Karpas-422 (cell line): ENCODE data around the gene CAND2. TPM values are rescaled to one million over a fixed set of nuclear protein-coding genes. Genes with fewer than 3 reads are reported as not detected.
A peak's percentile ranks its signal among the peaks of the same experiment; 100 is the strongest.
"Not testable (repeated sequence)": the region's sequence is repeated elsewhere in the genome, so short reads cannot be mapped to it uniquely, and the experiment has no call there.

Source experiments
- DNase-seq: peaks from one replicate; pipeline ENCODE4 v3.0.0-alpha.2; 2015
- H2AFZ ChIP-seq: fragments of 200-600 bp; sonication (generic); 2 replicates; pipeline ENCODE4 v1.6.1; 2014; ENCODE audit warnings: antibody characterized with exemption, low read length, mixed read lengths
- H3K27ac ChIP-seq: fragments of 200-600 bp; sonication (generic); 2 replicates; pipeline ENCODE4 v1.5.1; 2014; ENCODE audit warnings: mild to moderate bottlenecking, low read length, moderate library complexity
- H3K27me3 ChIP-seq: fragments of 200-600 bp; sonication (generic); 2 replicates; pipeline ENCODE4 v1.6.1; 2014; ENCODE audit warnings: low read length, mixed read lengths
- H3K36me3 ChIP-seq: fragments of 200-600 bp; sonication (generic); 2 replicates; pipeline ENCODE4 v1.6.1; 2014; ENCODE audit warnings: low read length, mixed read lengths; ENCODE audit not compliant: insufficient read depth
- H3K4me1 ChIP-seq: fragments of 200-600 bp; sonication (generic); 2 replicates; pipeline ENCODE4 v1.6.1; 2014; ENCODE audit warnings: mild to moderate bottlenecking, low read length, mixed read lengths
- H3K4me2 ChIP-seq: fragments of 200-600 bp; sonication (generic); 2 replicates; pipeline ENCODE4 v1.6.1; 2014; ENCODE audit warnings: low read length, low read depth, mild to moderate bottlenecking; ENCODE audit not compliant: poor library complexity, severe bottlenecking
- H3K4me3 ChIP-seq: fragments of 200-600 bp; sonication (generic); 2 replicates; pipeline ENCODE4 v1.5.1; 2014; ENCODE audit warnings: mild to moderate bottlenecking, antibody characterized with exemption, low read length, mixed read lengths
- H3K79me2 ChIP-seq: fragments of 200-600 bp; sonication (generic); 2 replicates; pipeline ENCODE4 v1.6.1; 2014; ENCODE audit warnings: mild to moderate bottlenecking, low read length, mixed read lengths
- H3K9ac ChIP-seq: fragments of 200-600 bp; sonication (generic); 2 replicates; pipeline ENCODE4 v1.6.0; 2014; ENCODE audit warnings: low read length
- H3K9me2 ChIP-seq: fragments of 200-600 bp; sonication (generic), shearing (Covaris generic); replicated peaks from 2 replicates; pipeline ENCODE4 v1.6.0; 2014; ENCODE audit warnings: mild to moderate bottlenecking, low read length, moderate library complexity; ENCODE audit not compliant: insufficient read depth
- H3K9me3 ChIP-seq: fragments of 300-700, 200-600 bp; sonication (generic); 2 replicates; pipeline ENCODE4 v1.6.1; 2014; ENCODE audit warnings: low read length, mixed read lengths
- H4K20me1 ChIP-seq: fragments of 200-600 bp; sonication (generic); 2 replicates; pipeline ENCODE4 v1.6.1; 2014; ENCODE audit warnings: mild to moderate bottlenecking, antibody characterized with exemption, low read length, low read depth; ENCODE audit not compliant: insufficient read depth
- small RNA-seq: library from RNA; depleted of rRNA; stranded (forward); fragments of <200 nt; gene quantifications from one replicate; pipeline ENCODE3, GENCODE V24; 2014
- total RNA-seq: library from RNA; depleted of rRNA; stranded (reverse); fragments of >200 nt; shearing (Covaris generic); gene quantifications from 2 replicates; pipeline ENCODE4 v1.2.3, GENCODE V29; 2014; ENCODE audit warnings: low replicate concordance; rRNA removed

Gene CAND2
- total RNA-seq, 1 experiment from 2014 or later: 13.0 TPM

- Histone ChIP-seq H3K36me3 (no peaks in the 10 kb centered on the region), H3K27ac (no peak overlapping the region), H4K20me1 (no peaks in the 10 kb centered on the region), H3K4me1 (peaks cover 6% of the 10 kb centered on the region), H3K9me2 (no peaks in the 10 kb centered on the region), H3K4me2 (no peak overlapping the region), H3K79me2 (no peaks in the 10 kb centered on the region), H3K9me3 (no peaks in the 10 kb centered on the region), H2AFZ (no peak overlapping the region), H3K27me3 (no peaks in the 10 kb centered on the region), H3K9ac (no peak overlapping the region), H3K4me3 (no peak overlapping the region)
- DNase-seq: no peak
Observed at GRCh38 chr3:12878141-12878574, 81.7 kb downstream of the CAND2 start.

GRCh38 chr3:12878758-12879157 lies 82.3 kb downstream of the CAND2 start:
- not testable (repeated sequence) for H3K9ac ChIP-seq, H3K9me3 ChIP-seq, H3K4me3 ChIP-seq, H3K79me2 ChIP-seq, H4K20me1 ChIP-seq, H3K9me2 ChIP-seq, H3K36me3 ChIP-seq, H3K4me2 ChIP-seq, H3K4me1 ChIP-seq, H3K27me3 ChIP-seq, H2AFZ ChIP-seq, DNase-seq, H3K27ac ChIP-seq

- H3K36me3 ChIP-seq: no peaks in the 10 kb centered on the region
- H3K9ac ChIP-seq: no peak overlapping the region
- no peak overlapping the region for H3K27ac ChIP-seq
- no peak for DNase-seq
- H3K9me3 ChIP-seq: no peaks in the 10 kb centered on the region
- H2AFZ ChIP-seq: no peak overlapping the region
- H4K20me1 ChIP-seq: no peaks in the 10 kb centered on the region
- H3K27me3 ChIP-seq: no peaks in the 10 kb centered on the region
- H3K4me3 ChIP-seq: no peak overlapping the region
- peaks cover 9% of the 10 kb centered on the region for H3K4me1 ChIP-seq
- no peak overlapping the region for H3K4me2 ChIP-seq
- no peaks in the 10 kb centered on the region for H3K79me2 ChIP-seq
- H3K9me2 ChIP-seq: no peaks in the 10 kb centered on the region
Observed at GRCh38 chr3:12879191-12879815, 82.8 kb downstream of the CAND2 start.

GRCh38 chr3:12881858-12882257 lies 85.4 kb downstream of the CAND2 start:
- not testable (repeated sequence) for H3K9me2 ChIP-seq, H3K4me3 ChIP-seq, H2AFZ ChIP-seq, H3K9ac ChIP-seq, H4K20me1 ChIP-seq, H3K4me2 ChIP-seq, H3K9me3 ChIP-seq, H3K27me3 ChIP-seq, H3K27ac ChIP-seq, H3K79me2 ChIP-seq, H3K36me3 ChIP-seq
- DNase-seq: peak; percentile 73
- peaks cover 35% of the 10 kb centered on the region for H3K4me1 ChIP-seq

GRCh38 chr3:12882336-12883310 lies 86.1 kb downstream of the CAND2 start:
- H2AFZ ChIP-seq: no peak overlapping the region
- DNase-seq: no peak
- no peaks in the 10 kb centered on the region for H3K79me2 ChIP-seq
- no peaks in the 10 kb centered on the region for H4K20me1 ChIP-seq
- peaks cover 42% of the 10 kb centered on the region for H3K4me1 ChIP-seq
- H3K9me2 ChIP-seq: no peaks in the 10 kb centered on the region
- no peaks in the 10 kb centered on the region for H3K36me3 ChIP-seq
- no peaks in the 10 kb centered on the region for H3K27me3 ChIP-seq
- H3K4me2 ChIP-seq: no peak overlapping the region
- H3K9ac ChIP-seq: no peak overlapping the region
- no peak overlapping the region for H3K27ac ChIP-seq
- no peak overlapping the region for H3K4me3 ChIP-seq
- no peaks in the 10 kb centered on the region for H3K9me3 ChIP-seq

- Histone ChIP-seq H3K9me3 (no peaks in the 10 kb centered on the region), H4K20me1 (no peaks in the 10 kb centered on the region), H3K27ac (peak overlapping the region; percentile 90), H3K4me2 (peak overlapping the region; percentile 94), H3K36me3 (no peaks in the 10 kb centered on the region), H3K9me2 (no peaks in the 10 kb centered on the region), H3K27me3 (no peaks in the 10 kb centered on the region), H3K79me2 (no peaks in the 10 kb centered on the region), H3K9ac (peak overlapping the region; percentile 21; the same call in 1 of the 2 replicates), H3K4me3 (no peak overlapping the region), H2AFZ (0 out of 2 replicates have a peak overlapping the region, but pooled peaks have one; percentile 100), H3K4me1 (peaks cover 57% of the 10 kb centered on the region)
- DNase-seq: peak; percentile 76
Observed at GRCh38 chr3:12884186-12884680, 87.8 kb downstream of the CAND2 start.

Small RNAs within 50 kb of the gene (small RNA-seq; reads per million reads assigned to genes)
- not detected for gene AC034198.1

Other genes with a start within 250 kb of the CAND2 start
- 41.9 and 44.5 TPM in 2 replicates for gene MKRN2, start 239.6 kb upstream of the CAND2 start, total RNA-seq
- gene RAF1, start 132.6 kb upstream of the CAND2 start, total RNA-seq: 71.5 and 89.5 TPM in 2 replicates
- gene TMEM40, start 37.4 kb upstream of the CAND2 start, total RNA-seq: 0.18 and 0.26 TPM in 2 replicates
- gene RPL32, start 44.9 kb downstream of the CAND2 start, total RNA-seq: 5,091 and 6,020 TPM in 2 replicates